Testis (tissue), 3 donors: ENCODE measurements around the gene UBE2J1. TPM values are rescaled to one million over a fixed set of nuclear protein-coding genes. Genes with fewer than 3 reads are reported as not detected.
"Not testable (repeated sequence)": the region's sequence is repeated elsewhere in the genome, so short reads cannot be mapped to it uniquely, and the experiment has no call there.

ENCODE experiments used
- DNase-seq: peaks from one replicate; pipeline ENCODE4 v3.0.0-alpha.2; 2019
- H3K27ac ChIP-seq, 2 donors: fragments of 200-600 bp; sonication (generic); one replicate each; pipeline ENCODE4 v1.5.1; 2019
- H3K27me3 ChIP-seq: fragments of 200-600 bp; sonication (generic); one replicate; pipeline ENCODE4 v1.5.1; 2019
- H3K36me3 ChIP-seq: fragments of 200-600 bp; sonication (generic); one replicate; pipeline ENCODE4 v1.5.1; 2017; ENCODE audit warnings: low read depth; ENCODE audit errors: missing control alignments
- H3K4me1 ChIP-seq: fragments of 200-600 bp; sonication (generic); one replicate; pipeline ENCODE4 v1.5.1; 2019
- H3K4me3 ChIP-seq, 2 donors: fragments of 200-600 bp; sonication (generic); one replicate each; pipeline ENCODE4 v1.5.1; 2017 to 2019
- H3K9me3 ChIP-seq: fragments of 200-600 bp; sonication (generic); one replicate; pipeline ENCODE4 v1.5.1; 2017
- POLR2A ChIP-seq: fragments of 450-650 bp; IDR thresholded peaks from one replicate; pipeline ENCODE4 v1.6.1; 2017; ENCODE audit warnings: antibody characterized with exemption, mild to moderate bottlenecking, moderate library complexity
- WGBS, 2 donors: methylation state at CpG; one replicate each; pipeline ENCODE4 v1.1.5; 2018; 5-methylcytosine and 5-hydroxymethylcytosine counted together
- intact Hi-C: fragments of 100-400 bp; cut with DNase I; formaldehyde crosslinking; loops from one replicate; pipeline ENCODE4 v1.15.1; 2023; ENCODE audit warnings: low total_unique reads
- polyA plus RNA-seq: library from polyadenylated mRNA; stranded (reverse); fragments of 350-450 nt; fragmentation: Illumina TruSeq; extraction: RNeasy Lipid Tissue Mini Kit (QIAGEN cat#74804); gene quantifications from one replicate; pipeline ENCODE4 v1.2.3, GENCODE V29; 2014; ENCODE audit warnings: low read depth, low replicate concordance; ENCODE audit not compliant: insufficient read depth
- total RNA-seq, 2 donors: library from RNA; depleted of rRNA; stranded (reverse); fragments of >200 nt; gene quantifications; one replicate each; pipeline ENCODE4 v1.2.3, GENCODE V29; 2016
- TF ChIP-seq, protein P1 (sequence below), 3 experiments: fragments of 450-650 bp in 2 of 3; fragments of 200-600 bp in 1 of 3; sonication (generic) in 1 of 3; IDR thresholded peaks; one replicate each; pipeline ENCODE4 v1.5.1; 2016 to 2019; ENCODE audit warnings: antibody characterized with exemption in 3 of 3, mild to moderate bottlenecking in 2 of 3, moderate library complexity in 1 of 3

Gene UBE2J1
- total and polyA plus RNA-seq, 3 donors from 2014 or later: 28.7 to 47.3 (median 38.4) TPM

DNA sequence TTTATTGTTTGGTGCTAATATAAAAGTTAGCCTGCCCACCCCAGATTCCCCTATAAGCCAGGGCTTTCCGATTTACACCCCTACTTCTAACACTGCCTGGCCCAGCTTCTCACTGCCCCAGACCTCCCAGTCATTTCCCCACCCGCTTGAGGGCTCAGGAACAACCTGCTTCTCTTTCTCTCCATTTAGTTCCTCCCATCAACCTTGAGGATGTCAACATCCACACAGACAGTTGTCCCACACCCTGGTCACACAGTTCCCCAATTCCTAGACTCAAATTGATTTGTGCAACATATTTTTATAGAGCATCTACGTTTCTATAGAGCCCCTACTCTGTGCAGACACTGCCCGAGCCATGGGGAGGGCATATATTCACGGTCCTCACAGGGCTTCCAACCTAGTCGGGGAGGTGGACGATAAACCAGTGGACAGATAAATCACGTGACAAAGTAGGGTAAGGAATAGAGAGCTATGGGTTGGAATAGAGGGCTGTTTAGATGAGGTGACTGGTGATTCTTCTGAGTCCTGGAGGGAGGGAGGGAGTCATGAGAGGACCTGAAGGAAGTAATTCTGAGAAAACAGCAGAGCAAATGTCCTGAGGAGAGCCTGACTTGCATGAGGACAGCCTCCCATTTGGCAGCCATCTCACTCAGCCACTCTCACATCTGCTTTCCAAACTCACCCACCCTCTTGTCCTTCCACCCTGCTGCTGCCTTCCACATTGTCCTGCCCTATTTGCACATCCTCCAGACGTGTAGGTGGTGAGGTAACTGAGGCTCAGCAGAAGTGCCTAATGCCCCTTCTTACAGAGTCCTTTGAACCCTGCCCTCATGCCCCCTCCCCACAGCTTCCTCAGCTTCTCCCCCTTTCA is 43.8 kb downstream of the UBE2J1 start:
- WGBS, 2 donors: 85 to 88% methylated on average over 9 of the region's 9 CpGs
- Histone ChIP-seq H3K27me3 (no peaks in the 10 kb centered on the region), H3K36me3 (no peaks in the 10 kb centered on the region), H3K9me3 (no peaks in the 10 kb centered on the region), H3K4me1 (peaks cover 14% of the 10 kb centered on the region), H3K27ac (no peak overlapping the region), H3K4me3 (no peak overlapping the region)
- intact Hi-C loops: no loop called here
- no peak for TF ChIP-seq POLR2A
- DNase-seq: no peak

DNA sequence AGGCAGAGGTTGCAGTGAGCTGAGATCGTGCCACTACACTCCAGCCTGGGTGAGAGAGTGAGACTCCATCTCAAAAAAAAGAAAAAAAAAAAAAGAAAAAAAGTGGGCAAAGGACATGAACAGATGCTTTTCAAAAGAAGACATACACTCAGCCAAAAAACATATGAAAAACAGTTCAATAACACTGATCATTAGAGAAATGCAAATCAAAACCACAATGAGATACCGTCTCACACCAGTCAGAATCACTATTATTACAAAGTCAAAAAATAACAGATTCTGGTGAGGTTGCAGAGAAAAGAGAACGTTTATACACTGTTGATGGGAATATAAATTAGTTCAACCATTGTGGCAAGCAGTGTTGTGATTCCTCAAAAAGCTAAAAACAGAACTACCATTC is 48.0 kb downstream of the UBE2J1 start:
- H3K4me1 ChIP-seq, H3K9me3 ChIP-seq, intact Hi-C loops, H3K4me3 ChIP-seq, H3K27me3 ChIP-seq, H3K27ac ChIP-seq, H3K36me3 ChIP-seq, DNase-seq: not testable (repeated sequence)
- WGBS, 2 donors: 90 to 93% methylated on average over 3 of the region's 3 CpGs

DNA sequence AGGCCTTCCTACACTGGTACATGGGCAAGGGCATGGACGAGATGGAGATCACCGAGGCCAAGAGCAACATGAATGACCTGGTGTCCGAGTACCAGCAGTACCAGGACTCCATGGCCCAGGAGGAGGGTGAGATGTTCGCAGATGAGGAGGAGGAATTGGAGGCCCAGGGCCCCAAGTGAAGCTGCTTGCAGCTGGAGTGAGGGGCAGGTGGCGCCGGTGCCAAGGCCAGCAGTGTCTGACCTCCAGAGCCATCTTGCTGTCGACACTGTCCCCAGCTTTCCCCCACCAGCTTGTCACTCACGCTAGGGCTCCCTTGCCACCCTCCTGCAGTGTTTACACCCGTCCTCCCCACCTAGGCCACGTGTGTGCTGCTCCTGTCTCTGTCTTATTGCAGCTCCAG is 49.6 kb downstream of the UBE2J1 start:
- no peaks in the 10 kb centered on the region for H3K27me3 ChIP-seq
- no peak overlapping the region for H3K4me3 ChIP-seq
- TF ChIP-seq, protein P1, sequence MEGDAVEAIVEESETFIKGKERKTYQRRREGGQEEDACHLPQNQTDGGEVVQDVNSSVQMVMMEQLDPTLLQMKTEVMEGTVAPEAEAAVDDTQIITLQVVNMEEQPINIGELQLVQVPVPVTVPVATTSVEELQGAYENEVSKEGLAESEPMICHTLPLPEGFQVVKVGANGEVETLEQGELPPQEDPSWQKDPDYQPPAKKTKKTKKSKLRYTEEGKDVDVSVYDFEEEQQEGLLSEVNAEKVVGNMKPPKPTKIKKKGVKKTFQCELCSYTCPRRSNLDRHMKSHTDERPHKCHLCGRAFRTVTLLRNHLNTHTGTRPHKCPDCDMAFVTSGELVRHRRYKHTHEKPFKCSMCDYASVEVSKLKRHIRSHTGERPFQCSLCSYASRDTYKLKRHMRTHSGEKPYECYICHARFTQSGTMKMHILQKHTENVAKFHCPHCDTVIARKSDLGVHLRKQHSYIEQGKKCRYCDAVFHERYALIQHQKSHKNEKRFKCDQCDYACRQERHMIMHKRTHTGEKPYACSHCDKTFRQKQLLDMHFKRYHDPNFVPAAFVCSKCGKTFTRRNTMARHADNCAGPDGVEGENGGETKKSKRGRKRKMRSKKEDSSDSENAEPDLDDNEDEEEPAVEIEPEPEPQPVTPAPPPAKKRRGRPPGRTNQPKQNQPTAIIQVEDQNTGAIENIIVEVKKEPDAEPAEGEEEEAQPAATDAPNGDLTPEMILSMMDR (IDR thresholded peaks at IDR 0.05): no peak
- TF ChIP-seq POLR2A: no peak
- no peaks in the 10 kb centered on the region for H3K9me3 ChIP-seq
- no peak for DNase-seq
- intact Hi-C loops: no loop called here
- H3K4me1 ChIP-seq: no peaks in the 10 kb centered on the region
- WGBS, 2 donors: 87 to 91% methylated on average over 10 of the region's 10 CpGs
- no peaks in the 10 kb centered on the region for H3K36me3 ChIP-seq
- no peak overlapping the region for H3K27ac ChIP-seq

DNA sequence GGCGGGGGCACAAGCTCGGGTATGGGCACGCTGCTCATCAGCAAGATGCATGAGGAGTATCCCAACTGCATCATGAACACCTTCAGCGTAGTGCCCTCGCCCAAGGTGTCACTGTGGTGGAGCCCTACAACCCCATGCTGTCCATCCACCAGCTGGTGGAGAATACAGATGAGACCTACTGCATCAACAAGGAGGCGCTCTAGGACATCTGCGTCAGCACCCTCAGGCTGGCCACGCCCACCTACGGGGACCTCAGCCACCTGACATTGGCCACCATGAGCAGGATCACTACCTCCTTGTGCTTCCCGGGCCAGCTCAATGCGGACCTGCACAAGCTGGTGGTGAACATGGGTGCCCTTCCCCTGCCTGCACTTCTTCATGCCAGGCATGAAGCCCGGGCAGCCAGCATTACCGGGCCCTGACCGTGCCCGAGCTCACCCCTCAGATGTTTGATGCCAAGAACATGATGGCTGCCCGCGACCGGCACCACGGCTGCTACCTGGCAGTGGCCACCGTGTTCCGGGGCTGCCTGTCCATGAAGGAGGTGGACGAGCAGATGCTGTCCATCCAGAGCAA is 50.2 kb downstream of the UBE2J1 start:
- intact Hi-C loops: no loop called here
- Histone ChIP-seq H3K4me3 (no peak overlapping the region), H3K27me3 (no peaks in the 10 kb centered on the region), H3K36me3 (no peaks in the 10 kb centered on the region), H3K9me3 (no peaks in the 10 kb centered on the region), H3K4me1 (no peaks in the 10 kb centered on the region), H3K27ac (no peak overlapping the region)
- TF ChIP-seq, protein P1 (IDR thresholded peaks at IDR 0.05): no peak
- TF ChIP-seq POLR2A: no peak
- DNase-seq: no peak
- WGBS, 2 donors: 77% methylated on average over 11 to 21 of the region's 22 CpGs

DNA sequence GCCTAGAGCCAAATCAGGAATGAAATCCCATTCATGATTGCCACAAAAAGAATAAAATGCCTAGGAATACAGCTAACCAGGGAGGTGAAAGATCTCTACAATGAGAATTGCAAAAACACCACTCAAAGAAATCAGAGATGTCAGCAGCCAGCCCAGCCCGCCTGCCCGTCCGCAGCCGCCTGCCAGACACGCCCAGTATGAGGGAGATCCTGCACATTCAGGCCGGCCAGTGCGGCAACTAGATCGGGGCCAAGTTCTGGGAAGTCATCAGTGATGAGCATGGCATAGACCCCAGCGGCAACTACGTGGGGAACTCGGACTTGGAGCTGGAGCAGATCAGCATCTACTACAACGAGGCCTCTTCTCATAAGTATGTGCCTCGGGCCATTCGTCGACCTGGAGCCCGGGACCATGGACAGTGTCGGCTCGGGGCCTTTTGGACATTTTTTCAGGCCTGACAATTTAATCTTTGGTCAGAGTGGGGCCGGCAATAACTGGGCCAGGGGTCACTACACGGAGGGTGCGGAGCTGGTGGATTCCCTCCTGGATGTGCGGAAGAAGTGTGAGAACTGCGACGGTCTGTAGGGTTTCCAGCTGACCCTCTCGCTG is 50.8 kb downstream of the UBE2J1 start:
- no peaks in the 10 kb centered on the region for H3K36me3 ChIP-seq
- DNase-seq: no peak
- no peaks in the 10 kb centered on the region for H3K4me1 ChIP-seq
- 78 to 79% methylated on average over 21 to 25 of the region's 25 CpGs for WGBS, 2 donors
- TF ChIP-seq, protein P1 (IDR thresholded peaks at IDR 0.05): no peak
- TF ChIP-seq POLR2A: no peak
- H3K4me3 ChIP-seq: no peak overlapping the region
- no peaks in the 10 kb centered on the region for H3K9me3 ChIP-seq
- intact Hi-C loops: no loop called here
- no peak overlapping the region for H3K27ac ChIP-seq
- no peaks in the 10 kb centered on the region for H3K27me3 ChIP-seq
